Measurements from ENCODE around the gene C1orf159.
"Not testable (repeated sequence)": the region's sequence is repeated elsewhere in the genome, so short reads cannot be mapped to it uniquely, and the experiment has no call there.

Gene C1orf159

GRCh38 chr1:1058921-1059493 is 56.9 kb downstream of the C1orf159 start:
- ChIA-PET CTCF (interaction anchor here (0.8 to 3.5 kb wide), 5 partner anchors 20 to 192 kb away, joined by 3 to 17 read pairs (median 9); no protein-coding TSS in a partner anchor), POLR2A (no interaction called here)
- peak; percentile 30 for TF ChIP-seq CTCF (IDR thresholded peaks at IDR 0.05; ENCODE audit: control extremely low read depth, extremely low read depth, low read depth, missing control alignments)
- DNase-seq (ENCODE audit: extremely low spot score): no peak

GRCh38 chr1:1058088-1058905 is 57.6 kb downstream of the C1orf159 start:
- POLR2A ChIA-PET: no interaction called here
- CTCF ChIA-PET: interaction anchor here (0.8 to 3.5 kb wide), 4 partner anchors 19 to 192 kb away, joined by 3 to 17 read pairs (median 10); no protein-coding TSS in a partner anchor
- DNase-seq (ENCODE audit: extremely low spot score): no peak
- TF ChIP-seq CTCF (IDR thresholded peaks at IDR 0.05; ENCODE audit: control extremely low read depth, extremely low read depth, low read depth, missing control alignments): no peak

- CTCF ChIA-PET: interaction anchor here (0.9 kb wide), 1 partner anchor 74 kb away, joined by 3 read pairs; no protein-coding TSS in a partner anchor
- DNase-seq (ENCODE audit: extremely low spot score); POLR2A ChIA-PET: not testable (repeated sequence)
Measured at GRCh38 chr1:1057769-1058087, 58.2 kb downstream of the C1orf159 start.

GRCh38 chr1:1055841-1056736 is 59.8 kb downstream of the C1orf159 start:
- ChIA-PET CTCF (interaction anchor here (2.5 kb wide), 1 partner anchor 8 kb away, joined by 14 read pairs; no protein-coding TSS in a partner anchor), POLR2A (no interaction called here)
- no peak for DNase-seq (ENCODE audit: extremely low spot score)
- no peak for TF ChIP-seq CTCF (IDR thresholded peaks at IDR 0.05; ENCODE audit: control extremely low read depth, extremely low read depth, low read depth, missing control alignments)

- TF ChIP-seq CTCF (IDR thresholded peaks at IDR 0.05; ENCODE audit: control extremely low read depth, extremely low read depth, low read depth, missing control alignments): no peak
- ChIA-PET POLR2A (no interaction called here), CTCF (interaction anchor here (2.5 kb wide), 1 partner anchor 9 kb away, joined by 14 read pairs; no protein-coding TSS in a partner anchor)
- DNase-seq (ENCODE audit: extremely low spot score): no peak
Measured at GRCh38 chr1:1054971-1055370, 60.9 kb downstream of the C1orf159 start.

- no peak for TF ChIP-seq CTCF (IDR thresholded peaks at IDR 0.05; ENCODE audit: control extremely low read depth, extremely low read depth, low read depth, missing control alignments)
- no peak for DNase-seq (ENCODE audit: extremely low spot score)
- ChIA-PET POLR2A (no interaction called here), CTCF (interaction anchor here (2.5 kb wide), 1 partner anchor 9 kb away, joined by 14 read pairs; no protein-coding TSS in a partner anchor)
Measured at GRCh38 chr1:1054099-1054700, 61.7 kb downstream of the C1orf159 start.
